B cell (primary cell): Measurements from ENCODE around the gene LRP5. TPM values are rescaled to one million over a fixed set of nuclear protein-coding genes. Genes with fewer than 3 reads are reported as not detected.

Experiments used
- ATAC-seq: fragments of 200-7000 bp; cut with Tn5 transposase; one replicate; pipeline ENCODE4 v1.10.0; 2021; ENCODE audit warnings: low read depth, mild to moderate bottlenecking, moderate number of reproducible peaks, moderate library complexity
- CTCF ChIA-PET: fragments of 350-600 bp; sonication (Branson Sonifier 250); formaldehyde crosslinking; loops from one replicate; lab custom pipeline; 2021; ENCODE audit warnings: antibody characterized with exemption, inconsistent platforms; lab: Charles Lee
- POLR2A ChIA-PET: fragments of 350-600 bp; sonication (Branson Sonifier 250); formaldehyde crosslinking; loops from one replicate; lab custom pipeline; 2021; ENCODE audit warnings: antibody characterized with exemption; lab: Charles Lee
- DNase-seq: peaks from one replicate; pipeline ENCODE4 v3.0.0; 2013
- H2AFZ ChIP-seq: 2 replicates; pipeline ENCODE4 v1.6.1; 2012; ENCODE audit warnings: mild to moderate bottlenecking, low read depth, low read length; ENCODE audit not compliant: insufficient read depth, poor library complexity, severe bottlenecking
- H3K27ac ChIP-seq, 2 donors: 1 replicate in 1 of 2; 2 replicates in 1 of 2; pipeline ENCODE4 v1.5.1; 2012 to 2013; ENCODE audit warnings: low read length in 2 of 2, mild to moderate bottlenecking in 2 of 2, moderate library complexity in 1 of 2
- H3K27me3 ChIP-seq, 4 experiments: fragments of 200-600 bp in 1 of 4; sonication (generic) in 1 of 4; replicated peaks in 1 of 4; 1 replicate in 2 of 4; 2 replicates in 2 of 4; pipeline versions ENCODE4 v1.6.1 to v1.7.0; 2013 to 2016; ENCODE audit warnings: low read length in 3 of 4, mild to moderate bottlenecking in 2 of 4, mixed read lengths in 1 of 4, moderate library complexity in 1 of 4; ENCODE audit not compliant: insufficient read depth in 4 of 4, control insufficient read depth in 3 of 4; ENCODE audit errors: control extremely low read depth in 1 of 4
- H3K36me3 ChIP-seq, 2 experiments: replicated peaks in 1 of 2; 1 replicate in 1 of 2; 2 replicates in 1 of 2; pipeline versions ENCODE4 v1.6.1 to v1.7.1; 2013; ENCODE audit warnings: low read length in 1 of 2; ENCODE audit not compliant: insufficient read depth in 2 of 2, control insufficient read depth in 1 of 2; ENCODE audit errors: control extremely low read depth in 1 of 2, extremely low read depth in 1 of 2
- H3K4me1 ChIP-seq, 2 donors: fragments of 200-600 bp in 1 of 2; sonication (generic) in 1 of 2; 1 replicate in 1 of 2; 2 replicates in 1 of 2; pipeline versions ENCODE4 v1.5.1 to v1.6.1; 2013 to 2017; ENCODE audit warnings: low read length in 2 of 2; ENCODE audit not compliant: control insufficient read depth in 2 of 2, insufficient read depth in 2 of 2
- H3K4me2 ChIP-seq: replicated peaks from 2 replicates; pipeline ENCODE3; 2012; ENCODE audit warnings: mild to moderate bottlenecking, low read depth, low read length; ENCODE audit not compliant: poor library complexity, severe bottlenecking
- H3K4me3 ChIP-seq, 5 experiments: fragments of 200-600 bp in 1 of 5; sonication (generic) in 1 of 5; 1 replicate in 3 of 5; 2 replicates in 2 of 5; pipeline versions ENCODE4 v1.5.1 to v1.7.0; 2011 to 2016; ENCODE audit warnings: low read length in 4 of 5, mild to moderate bottlenecking in 4 of 5, low read depth in 2 of 5, control low read depth in 1 of 5, moderate library complexity in 1 of 5; ENCODE audit not compliant: insufficient read depth in 1 of 5; ENCODE audit errors: control extremely low read depth in 1 of 5, extremely low read depth in 1 of 5
- H3K79me2 ChIP-seq: fragments of 200-600 bp; sonication (generic); one replicate; pipeline ENCODE4 v1.6.0; 2016; ENCODE audit warnings: low read length; ENCODE audit not compliant: control insufficient read depth, insufficient read depth
- H3K9ac ChIP-seq: fragments of 200-600 bp; sonication (generic); 2 replicates; pipeline ENCODE4 v1.6.1; 2017; ENCODE audit warnings: mild to moderate bottlenecking, low read length, moderate library complexity
- H3K9me3 ChIP-seq, 3 donors: one replicate each; pipeline versions ENCODE4 v1.6.1 to v1.7.1; 2013; ENCODE audit warnings: low read length in 2 of 3; ENCODE audit not compliant: control insufficient read depth in 2 of 3, insufficient read depth in 1 of 3; ENCODE audit errors: control extremely low read depth in 1 of 3
- H4K20me1 ChIP-seq: 2 replicates; pipeline ENCODE4 v1.6.0; 2012; ENCODE audit warnings: mild to moderate bottlenecking, low read length; ENCODE audit not compliant: insufficient read depth, control insufficient read depth, poor library complexity, severe bottlenecking
- H3K27ac Mint-ChIP-seq: one replicate; pipeline ENCODE4 v1.8.0; 2021; ENCODE audit warnings: mixed read lengths
- H3K27me3 Mint-ChIP-seq: one replicate; pipeline ENCODE4 v1.8.0; 2021; ENCODE audit warnings: mixed read lengths
- H3K4me1 Mint-ChIP-seq: one replicate; pipeline ENCODE4 v1.8.0; 2021; ENCODE audit warnings: mixed read lengths
- H3K4me3 Mint-ChIP-seq: one replicate; pipeline ENCODE4 v1.8.0; 2021; ENCODE audit warnings: mixed read lengths
- H3K9me3 Mint-ChIP-seq: one replicate; pipeline ENCODE4 v1.8.0; 2022; ENCODE audit warnings: mixed read lengths; ENCODE audit not compliant: insufficient read depth
- EZH2 ChIP-seq: IDR thresholded peaks from 2 replicates; pipeline ENCODE4 v1.6.1; 2012; ENCODE audit warnings: borderline replicate concordance, low read depth, mild to moderate bottlenecking, moderate library complexity, low read length; ENCODE audit not compliant: insufficient read depth, poor library complexity, severe bottlenecking
- WGBS: methylation state at CpG from one replicate; pipeline ENCODE4 v1.1.5; 2013; ENCODE audit warnings: missing lambda C conversion rate; ENCODE audit not compliant: insufficient coverage; 5-methylcytosine and 5-hydroxymethylcytosine counted together
- intact Hi-C: fragments of 100-400 bp; cut with micrococcal nuclease; formaldehyde crosslinking; loops from one replicate; pipeline ENCODE4 v1.10.0; 2022
- polyA plus RNA-seq: library from polyadenylated mRNA; depleted of rRNA; stranded (reverse); fragments of >200 nt; gene quantifications from 2 replicates; pipeline ENCODE4 v1.2.3, GENCODE V29; 2012
- total RNA-seq, 2 donors: library from RNA; stranded (reverse); fragments of 120-200 nt in 1 of 2; gene quantifications; 1 replicate in 1 of 2; 2 replicates in 1 of 2; pipeline versions ENCODE4 v1.2.3 to v1.2.4, GENCODE V29; 2013 to 2022
- TF ChIP-seq, protein P1 (sequence below): fragments of 200-600 bp; IDR thresholded peaks from one replicate; pipeline ENCODE4 v1.8.0; 2022; ENCODE audit warnings: antibody characterized with exemption, mild to moderate bottlenecking

Gene LRP5
- total and polyA plus RNA-seq, 2 donors (not counting 1 experiment from before 2014, with no cell fraction given) = 2.4 to 13.9 TPM

GRCh38 chr11:68424981-68425865 lies 112.8 kb downstream of the LRP5 start:
- Histone ChIP-seq H3K4me2 (no peak overlapping the region), H3K27ac (no peak overlapping the region), H3K9me3 (peaks cover 0 to 22% (median 7%) of the 10 kb centered on the region in 3 donors), H4K20me1 (no peaks in the 10 kb centered on the region), H3K4me1 (no peaks in the 10 kb centered on the region), H3K4me3 (no peak overlapping the region), H3K9ac (no peak overlapping the region), H3K79me2 (no peaks in the 10 kb centered on the region), H3K27me3 (peaks cover 0 to 2% (median 0%) of the 10 kb centered on the region in 4 experiments), H3K36me3 (no peaks in the 10 kb centered on the region), H2AFZ (no peak overlapping the region)
- Mint-ChIP-seq H3K4me1 (no peaks in the 10 kb centered on the region), H3K9me3 (no peaks in the 10 kb centered on the region), H3K27ac (no peak overlapping the region), H3K27me3 (no peaks in the 10 kb centered on the region), H3K4me3 (no peak overlapping the region)
- ChIA-PET CTCF (no interaction called here), POLR2A (no interaction called here)
- TF ChIP-seq, protein P1, sequence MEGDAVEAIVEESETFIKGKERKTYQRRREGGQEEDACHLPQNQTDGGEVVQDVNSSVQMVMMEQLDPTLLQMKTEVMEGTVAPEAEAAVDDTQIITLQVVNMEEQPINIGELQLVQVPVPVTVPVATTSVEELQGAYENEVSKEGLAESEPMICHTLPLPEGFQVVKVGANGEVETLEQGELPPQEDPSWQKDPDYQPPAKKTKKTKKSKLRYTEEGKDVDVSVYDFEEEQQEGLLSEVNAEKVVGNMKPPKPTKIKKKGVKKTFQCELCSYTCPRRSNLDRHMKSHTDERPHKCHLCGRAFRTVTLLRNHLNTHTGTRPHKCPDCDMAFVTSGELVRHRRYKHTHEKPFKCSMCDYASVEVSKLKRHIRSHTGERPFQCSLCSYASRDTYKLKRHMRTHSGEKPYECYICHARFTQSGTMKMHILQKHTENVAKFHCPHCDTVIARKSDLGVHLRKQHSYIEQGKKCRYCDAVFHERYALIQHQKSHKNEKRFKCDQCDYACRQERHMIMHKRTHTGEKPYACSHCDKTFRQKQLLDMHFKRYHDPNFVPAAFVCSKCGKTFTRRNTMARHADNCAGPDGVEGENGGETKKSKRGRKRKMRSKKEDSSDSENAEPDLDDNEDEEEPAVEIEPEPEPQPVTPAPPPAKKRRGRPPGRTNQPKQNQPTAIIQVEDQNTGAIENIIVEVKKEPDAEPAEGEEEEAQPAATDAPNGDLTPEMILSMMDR = no peak
- no peak for TF ChIP-seq EZH2
- DNase-seq = no peak
- 95% methylated on average over 40 of the region's 40 CpGs for WGBS
- intact Hi-C loops = no loop called here
- no peak for ATAC-seq

DNA sequence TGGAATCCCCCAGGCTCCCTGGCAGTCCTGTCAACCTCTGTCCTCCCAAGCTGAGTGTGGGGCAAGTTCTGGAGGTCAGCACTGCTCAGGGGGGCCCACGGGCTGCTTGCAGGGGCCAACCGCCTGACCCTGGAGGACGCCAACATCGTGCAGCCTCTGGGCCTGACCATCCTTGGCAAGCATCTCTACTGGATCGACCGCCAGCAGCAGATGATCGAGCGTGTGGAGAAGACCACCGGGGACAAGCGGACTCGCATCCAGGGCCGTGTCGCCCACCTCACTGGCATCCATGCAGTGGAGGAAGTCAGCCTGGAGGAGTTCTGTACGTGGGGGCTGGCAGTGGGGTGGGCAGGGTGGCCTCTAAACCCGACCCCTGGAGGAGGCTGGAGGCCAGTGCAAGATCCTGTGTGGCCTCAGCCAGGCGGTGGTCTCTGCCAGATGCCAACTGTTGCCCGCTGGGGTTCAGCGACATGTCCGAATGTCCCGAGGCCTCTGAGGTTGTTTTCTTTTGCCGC lies 113.5 kb downstream of the LRP5 start:
- Mint-ChIP-seq H3K27ac (no peak overlapping the region), H3K9me3 (peaks cover 5% of the 10 kb centered on the region), H3K4me1 (no peaks in the 10 kb centered on the region), H3K27me3 (no peaks in the 10 kb centered on the region), H3K4me3 (no peak overlapping the region)
- Histone ChIP-seq H3K27me3 (peaks cover 0 to 2% (median 0%) of the 10 kb centered on the region in 4 experiments), H3K9me3 (peaks cover 0 to 23% (median 7%) of the 10 kb centered on the region in 3 donors), H3K79me2 (no peaks in the 10 kb centered on the region), H3K4me3 (no peak overlapping the region), H3K4me1 (no peaks in the 10 kb centered on the region), H4K20me1 (no peaks in the 10 kb centered on the region), H3K9ac (no peak overlapping the region), H3K27ac (no peak overlapping the region), H2AFZ (no peak overlapping the region), H3K36me3 (no peaks in the 10 kb centered on the region), H3K4me2 (no peak overlapping the region)
- intact Hi-C loops = no loop called here
- no peak for TF ChIP-seq EZH2
- TF ChIP-seq, protein P1 = no peak
- CTCF ChIA-PET = no interaction called here
- DNase-seq (no peak), ATAC-seq (no peak)
- WGBS = 94% methylated on average over 21 of the region's 21 CpGs
- POLR2A ChIA-PET = no interaction called here
